KBM-7 (cell line): ENCODE data around the gene CACNB4.

Experiments used
- DNase-seq: peaks from one replicate; pipeline ENCODE4 v3.0.0-alpha.2; 2015
- in situ Hi-C: fragments of 300-500 bp; cut with MboI; formaldehyde crosslinking; loops from 2 replicates; pipeline ENCODE4 v1.14.3; 2020; ENCODE audit warnings: low sequenced_read_pairs, low pct_unique_long_range_greater_than_20kb, mixed read lengths

CACNB4 gene

DNA sequence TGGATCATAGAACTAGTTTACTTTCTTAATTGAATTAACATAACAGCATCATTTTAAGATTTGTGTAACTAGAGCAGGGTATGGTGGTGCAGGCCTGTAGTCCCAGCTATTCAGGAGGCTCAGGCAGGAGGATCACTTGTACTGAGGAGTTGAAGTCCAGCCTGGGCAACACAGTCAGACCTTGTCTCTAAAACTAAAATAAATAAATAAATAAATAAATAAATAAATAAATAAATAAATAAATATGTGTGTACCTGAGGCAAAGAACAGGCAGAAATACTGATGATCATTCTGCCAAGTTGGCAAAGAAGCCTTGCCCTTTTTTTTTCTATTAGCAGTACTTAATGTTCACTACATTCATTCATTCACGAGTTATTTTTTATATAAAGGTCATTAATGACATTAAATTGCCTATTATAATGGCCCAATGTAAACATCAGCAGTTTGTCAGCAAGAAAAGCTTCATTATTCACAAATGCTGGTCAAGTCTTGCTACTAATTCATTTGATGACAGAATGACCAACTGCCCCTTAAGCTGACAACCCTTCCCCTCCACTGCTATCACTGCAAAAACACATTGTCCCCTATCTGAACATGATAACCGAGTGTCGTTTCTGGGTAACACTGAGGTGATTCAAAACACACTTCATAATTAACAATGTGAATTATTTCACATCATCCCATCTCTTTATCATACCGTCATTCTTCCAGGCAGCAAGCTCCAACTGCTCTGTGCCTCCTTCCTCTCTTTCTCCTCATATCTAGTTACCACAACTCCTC lies 309.6 kb downstream of the CACNB4 start:
- in situ Hi-C loops: no loop called here
- no peak for DNase-seq

DNA sequence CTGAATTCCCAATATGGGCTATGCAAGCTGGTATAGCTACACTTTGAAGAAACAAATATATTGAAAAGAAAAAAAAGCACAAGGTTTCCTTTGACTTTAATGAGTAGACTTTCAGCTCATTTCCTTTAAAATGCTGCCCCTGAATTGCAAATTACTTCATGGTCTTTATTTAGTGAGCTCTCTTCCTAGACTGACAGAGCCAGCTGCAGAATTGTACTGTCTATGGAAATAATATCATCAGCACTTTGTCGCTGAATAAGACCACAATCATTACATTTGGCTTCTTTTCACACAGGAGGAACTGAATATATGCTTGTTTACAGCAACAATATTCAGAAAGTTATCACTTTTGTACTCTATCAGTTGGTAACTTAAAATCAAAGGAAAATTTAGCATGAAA lies 312.4 kb downstream of the CACNB4 start:
- in situ Hi-C loops: no loop called here
- no peak for DNase-seq

GRCh38 chr2:151786077-151786476 lies 312.8 kb downstream of the CACNB4 start:
- in situ Hi-C loops: no loop called here
- no peak for DNase-seq

- no peak for DNase-seq
- in situ Hi-C loops: no loop called here
Measured at GRCh38 chr2:151783133-151783520, 315.7 kb downstream of the CACNB4 start.
